PFSK-1 (cell line): Measurements from ENCODE around the gene KCNH6.

ENCODE experiments used
- FOXP2 ChIP-seq: optimal IDR thresholded peaks from 2 replicates; pipeline ENCODE3; 2011; ENCODE audit warnings: borderline replicate concordance, control low read depth, inconsistent platforms; ENCODE audit not compliant: insufficient read depth; ENCODE audit errors: extremely low read length, extremely low read depth
- POLR2AphosphoS5 ChIP-seq: IDR thresholded peaks from 2 replicates; pipeline ENCODE4 v1.6.1; 2012; ENCODE audit warnings: low read depth, mild to moderate bottlenecking, control low read depth, low read length, moderate library complexity
- SIN3A ChIP-seq: IDR thresholded peaks from 2 replicates; pipeline ENCODE4 v1.6.1; 2012; ENCODE audit warnings: mild to moderate bottlenecking, low read length, moderate library complexity, borderline replicate concordance; ENCODE audit not compliant: insufficient read depth
- TAF1 ChIP-seq: IDR thresholded peaks from 2 replicates; pipeline ENCODE4 v1.6.1; 2012; ENCODE audit warnings: low read length, control low read depth, borderline replicate concordance; ENCODE audit not compliant: insufficient read depth
- TF ChIP-seq, protein P1 (sequence below), 2 experiments: IDR thresholded peaks; 2 replicates each; pipeline versions ENCODE4 v1.6.1 to v1.8.0; 2011 to 2012; ENCODE audit warnings: low read depth in 2 of 2, low read length in 2 of 2, control low read depth in 1 of 2, inconsistent platforms in 1 of 2, mild to moderate bottlenecking in 1 of 2, moderate library complexity in 1 of 2; ENCODE audit not compliant: insufficient read depth in 1 of 2

GRCh38 chr17:63516910-63517824, 6.0 kb upstream of the KCNH6 start:
- TF ChIP-seq, protein P1, sequence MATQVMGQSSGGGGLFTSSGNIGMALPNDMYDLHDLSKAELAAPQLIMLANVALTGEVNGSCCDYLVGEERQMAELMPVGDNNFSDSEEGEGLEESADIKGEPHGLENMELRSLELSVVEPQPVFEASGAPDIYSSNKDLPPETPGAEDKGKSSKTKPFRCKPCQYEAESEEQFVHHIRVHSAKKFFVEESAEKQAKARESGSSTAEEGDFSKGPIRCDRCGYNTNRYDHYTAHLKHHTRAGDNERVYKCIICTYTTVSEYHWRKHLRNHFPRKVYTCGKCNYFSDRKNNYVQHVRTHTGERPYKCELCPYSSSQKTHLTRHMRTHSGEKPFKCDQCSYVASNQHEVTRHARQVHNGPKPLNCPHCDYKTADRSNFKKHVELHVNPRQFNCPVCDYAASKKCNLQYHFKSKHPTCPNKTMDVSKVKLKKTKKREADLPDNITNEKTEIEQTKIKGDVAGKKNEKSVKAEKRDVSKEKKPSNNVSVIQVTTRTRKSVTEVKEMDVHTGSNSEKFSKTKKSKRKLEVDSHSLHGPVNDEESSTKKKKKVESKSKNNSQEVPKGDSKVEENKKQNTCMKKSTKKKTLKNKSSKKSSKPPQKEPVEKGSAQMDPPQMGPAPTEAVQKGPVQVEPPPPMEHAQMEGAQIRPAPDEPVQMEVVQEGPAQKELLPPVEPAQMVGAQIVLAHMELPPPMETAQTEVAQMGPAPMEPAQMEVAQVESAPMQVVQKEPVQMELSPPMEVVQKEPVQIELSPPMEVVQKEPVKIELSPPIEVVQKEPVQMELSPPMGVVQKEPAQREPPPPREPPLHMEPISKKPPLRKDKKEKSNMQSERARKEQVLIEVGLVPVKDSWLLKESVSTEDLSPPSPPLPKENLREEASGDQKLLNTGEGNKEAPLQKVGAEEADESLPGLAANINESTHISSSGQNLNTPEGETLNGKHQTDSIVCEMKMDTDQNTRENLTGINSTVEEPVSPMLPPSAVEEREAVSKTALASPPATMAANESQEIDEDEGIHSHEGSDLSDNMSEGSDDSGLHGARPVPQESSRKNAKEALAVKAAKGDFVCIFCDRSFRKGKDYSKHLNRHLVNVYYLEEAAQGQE (IDR thresholded peaks at IDR 0.05; ENCODE audit: insufficient read depth in 1 of 2, low read depth in 2 of 2, low read length in 2 of 2) = no peak
- TF ChIP-seq TAF1 (no peak), POLR2AphosphoS5 (no peak), SIN3A (no peak), FOXP2 (no peak)
